Fibroblast of skin of left biceps (primary cell): ENCODE data around the gene DSTN.

Experiments used
- DNase-seq, 2 experiments: peaks; one replicate each; pipeline ENCODE4 v3.0.0-alpha.2; 2013; ENCODE audit warnings: low read depth in 2 of 2

DSTN gene

GRCh38 chr20:17569616-17570346 is at the start of gene DSTN:
DSTN (plus strand) TSS chr20:17570075; CDS start chr20:17570209, 134 bp downstream.
- DNase-seq: peak; percentile 91 to 92

GRCh38 chr20:17520583-17520982 is 49.3 kb upstream of the DSTN start:
- no peak for DNase-seq

- DNase-seq: no peak
These were observed 47.3 kb upstream of the DSTN start for GRCh38 chr20:17522528-17522927.

GRCh38 chr20:17523326-17523725 is 46.5 kb upstream of the DSTN start:
- no peak for DNase-seq

- DNase-seq: no peak
These were observed 45.3 kb upstream of the DSTN start for GRCh38 chr20:17524560-17524959.

- DNase-seq: no peak
These were observed 44.7 kb upstream of the DSTN start for GRCh38 chr20:17525132-17525531.

- DNase-seq: no peak
These were observed 44.2 kb upstream of the DSTN start for GRCh38 chr20:17525650-17526049.

GRCh38 chr20:17529586-17529985 is 40.3 kb upstream of the DSTN start:
- DNase-seq: no peak

GRCh38 chr20:17530153-17530552 is 39.7 kb upstream of the DSTN start:
- no peak for DNase-seq

GRCh38 chr20:17530716-17531664 is 38.9 kb upstream of the DSTN start, which contains the start of gene BFSP1:
BFSP1 (minus strand) TSS chr20:17531379; CDS start chr20:17531329, 50 bp downstream.
- peak; percentile 9 to 10 for DNase-seq

GRCh38 chr20:17531665-17532025 is 38.2 kb upstream of the DSTN start:
- DNase-seq: no peak

GRCh38 chr20:17533396-17533795 is 36.5 kb upstream of the DSTN start:
- peak in 1 of 2 experiments; percentile 24 for DNase-seq

- DNase-seq: no peak
These were observed 35.8 kb upstream of the DSTN start for GRCh38 chr20:17534077-17534476.

- peak; percentile 34 to 41 for DNase-seq
These were observed 32.9 kb upstream of the DSTN start for GRCh38 chr20:17536944-17537444.

GRCh38 chr20:17537959-17538358 is 31.9 kb upstream of the DSTN start:
- no peak for DNase-seq

GRCh38 chr20:17538517-17539170 is 31.2 kb upstream of the DSTN start:
- DNase-seq: no peak

- no peak for DNase-seq
These were observed 28.3 kb upstream of the DSTN start for GRCh38 chr20:17541596-17541995.

GRCh38 chr20:17541996-17542395 is 27.9 kb upstream of the DSTN start:
- DNase-seq: peak; percentile 49 to 59

- no peak for DNase-seq
These were observed 27.4 kb upstream of the DSTN start for GRCh38 chr20:17542481-17542880.

GRCh38 chr20:17542993-17543412 is 26.9 kb upstream of the DSTN start:
- peak; percentile 76 to 79 for DNase-seq

GRCh38 chr20:17543531-17544131 is 26.2 kb upstream of the DSTN start:
- peak; percentile 85 to 88 for DNase-seq
